Activated T-cell treated with anti-CD3 and anti-CD28 coated beads, Interleukin-2, amount 50 U/mL, for 1 hour (primary cell): ENCODE results near the gene SETD6.

ENCODE experiments used
- DNase-seq: peaks from one replicate; pipeline ENCODE4 v3.0.0-alpha.2; 2020

The SETD6 gene

DNA sequence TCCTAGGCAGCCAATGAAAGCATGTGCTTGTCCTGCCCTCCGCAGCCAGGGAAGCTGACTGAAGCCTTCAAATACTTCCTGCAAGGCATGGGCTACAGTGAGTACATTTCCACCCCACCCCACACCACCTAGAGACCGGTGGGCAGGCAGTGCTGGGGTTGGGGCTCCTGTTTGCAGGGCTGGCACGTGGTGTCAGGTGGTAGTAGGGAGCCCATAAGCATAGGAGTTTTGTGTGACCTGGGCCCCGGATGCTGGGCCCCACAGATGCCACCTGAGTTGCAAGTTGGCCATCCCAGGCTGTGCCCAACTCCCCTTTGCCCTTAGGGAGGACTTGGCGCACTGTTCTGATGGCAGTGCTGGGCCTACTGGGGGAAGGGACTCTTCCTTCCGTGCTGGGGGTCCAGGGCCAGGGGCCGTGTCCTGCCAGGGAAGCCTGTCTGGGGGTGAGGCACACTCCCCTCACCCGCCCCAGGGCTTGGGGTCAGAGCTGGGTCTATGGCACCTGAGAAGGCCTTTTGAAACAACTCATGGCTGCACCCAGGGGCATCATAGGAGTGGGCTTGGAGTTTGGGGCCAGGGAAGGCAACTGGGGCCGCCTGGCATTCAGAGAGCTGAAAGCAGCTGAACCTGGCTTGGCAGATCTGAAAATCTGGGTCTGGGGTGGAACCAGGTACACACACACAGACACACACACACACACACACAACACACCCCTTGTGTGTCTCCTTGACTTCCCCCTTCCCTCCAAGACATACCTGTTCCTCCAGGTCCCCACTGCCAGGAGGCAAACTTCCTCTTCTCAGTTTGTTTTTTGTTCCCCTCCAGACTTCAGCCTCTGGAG is 5.8 kb upstream of the SETD6 start:
- DNase-seq: no peak

DNA sequence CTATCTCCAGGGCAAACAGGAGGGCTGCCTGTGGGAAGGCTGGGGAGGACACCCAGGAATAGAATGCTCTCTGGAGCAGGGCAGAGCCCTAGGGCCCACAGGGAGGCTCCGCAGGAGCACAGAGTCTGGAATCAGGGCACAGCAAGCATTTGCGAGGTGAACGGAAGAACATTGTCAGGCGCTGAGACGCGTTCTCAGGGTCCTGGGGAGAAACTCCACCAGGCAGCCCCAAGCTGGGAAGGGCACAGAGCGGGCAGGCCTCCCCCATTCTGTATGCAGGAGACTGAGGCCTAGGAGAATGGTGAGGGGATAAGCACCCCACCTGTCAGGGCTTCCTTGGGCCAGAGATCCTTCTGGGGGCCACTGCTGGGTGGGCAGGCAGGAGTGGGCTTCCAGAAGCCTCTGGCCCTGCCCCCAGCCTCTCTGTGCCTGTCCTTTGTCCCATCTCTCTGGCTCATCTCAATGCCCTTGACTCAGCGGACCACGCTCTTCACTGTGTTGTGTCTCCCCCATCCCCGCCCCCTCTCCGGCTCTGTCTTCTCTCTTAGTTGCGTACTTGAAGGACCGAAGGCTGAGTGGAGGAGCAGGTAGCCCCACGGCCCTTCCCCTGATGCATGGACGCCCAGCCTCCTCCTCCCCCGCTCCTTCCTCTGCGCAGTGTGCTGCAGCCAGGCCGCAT is 5.1 kb upstream of the SETD6 start:
- DNase-seq: no peak

DNA sequence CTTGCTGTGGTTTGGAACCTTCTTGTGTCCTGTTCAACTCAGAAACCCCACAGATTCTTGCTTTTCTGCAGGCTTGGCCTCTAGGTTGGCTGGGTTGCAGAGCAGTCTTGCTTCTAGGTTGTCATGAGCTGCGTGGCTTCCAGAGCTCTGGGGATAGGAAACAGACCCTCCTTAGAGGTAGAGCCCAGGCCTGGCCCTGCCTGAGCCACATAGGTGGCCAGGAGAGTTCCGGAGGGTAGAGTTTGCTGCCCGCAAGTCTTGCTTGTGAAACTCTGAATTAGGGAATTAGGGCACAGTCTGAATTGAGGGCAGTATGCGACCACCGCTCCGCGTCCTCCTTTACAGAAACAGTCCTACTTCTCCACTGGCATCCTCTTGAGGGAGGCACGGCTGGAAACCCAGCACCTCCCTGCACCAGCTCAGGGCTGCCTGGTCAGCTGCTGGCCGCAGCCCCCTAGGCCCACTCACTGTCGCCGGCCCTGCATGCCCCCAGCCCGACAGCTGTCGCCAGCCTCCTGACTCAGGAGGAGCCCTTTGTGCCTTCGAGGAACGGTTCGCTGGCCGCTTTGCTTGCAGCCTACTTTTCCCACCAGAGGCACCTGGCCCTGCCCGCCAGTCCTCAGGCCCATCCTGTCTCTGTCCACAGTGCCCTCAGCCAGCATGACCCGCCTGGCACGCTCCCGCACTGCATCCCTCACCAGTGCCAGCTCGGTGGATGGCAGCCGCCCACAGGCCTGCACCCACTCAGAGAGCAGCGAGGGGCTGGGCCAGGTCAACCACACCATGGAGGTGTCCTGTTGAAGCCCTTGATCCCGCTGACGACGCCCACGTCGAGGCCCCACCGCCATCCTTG is 4.3 kb upstream of the SETD6 start:
- no peak for DNase-seq

DNA sequence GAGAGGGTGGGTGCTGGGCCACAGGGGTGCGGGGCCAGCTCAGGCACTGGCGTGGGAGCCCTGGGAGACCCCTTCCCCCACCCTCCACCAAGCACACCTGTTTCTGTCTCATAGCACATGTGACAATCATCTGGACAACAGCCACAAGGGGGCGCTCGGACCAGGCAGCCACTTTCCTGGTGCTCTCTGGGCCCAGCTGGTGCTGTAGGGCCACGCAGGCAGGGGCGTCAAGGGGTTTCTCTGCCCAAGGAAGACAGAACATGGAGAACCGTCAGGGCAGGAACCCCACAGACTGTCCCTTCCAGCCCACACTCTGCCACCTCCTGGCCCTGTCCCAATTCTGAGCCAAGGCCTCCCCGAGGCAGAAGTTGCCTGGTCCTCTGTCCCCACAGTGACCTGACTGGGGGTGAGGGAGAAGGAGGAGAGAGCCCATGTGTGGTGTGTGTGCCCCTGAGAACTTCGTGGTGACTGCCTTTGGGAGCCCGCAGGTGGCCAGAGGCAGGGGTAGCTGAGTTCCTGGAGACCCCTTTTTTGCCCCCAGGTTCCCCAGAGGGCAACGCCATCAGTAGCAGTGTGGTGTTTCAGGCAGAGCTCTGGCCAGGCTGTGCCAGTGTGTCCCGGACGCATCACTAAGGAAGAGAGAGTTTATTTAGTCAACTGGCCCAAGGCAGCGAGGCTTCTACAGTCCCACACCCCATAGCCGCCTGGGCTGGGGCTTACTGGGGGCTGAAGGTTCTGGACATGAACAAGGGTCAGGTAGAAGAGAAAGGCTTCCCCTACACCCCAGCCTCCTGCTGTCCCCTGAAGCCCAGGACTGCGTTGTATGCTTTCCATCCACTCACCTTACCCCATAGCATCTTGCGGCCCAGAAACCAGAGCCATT is 3.1 kb upstream of the SETD6 start:
- DNase-seq: peak; percentile 83

DNA sequence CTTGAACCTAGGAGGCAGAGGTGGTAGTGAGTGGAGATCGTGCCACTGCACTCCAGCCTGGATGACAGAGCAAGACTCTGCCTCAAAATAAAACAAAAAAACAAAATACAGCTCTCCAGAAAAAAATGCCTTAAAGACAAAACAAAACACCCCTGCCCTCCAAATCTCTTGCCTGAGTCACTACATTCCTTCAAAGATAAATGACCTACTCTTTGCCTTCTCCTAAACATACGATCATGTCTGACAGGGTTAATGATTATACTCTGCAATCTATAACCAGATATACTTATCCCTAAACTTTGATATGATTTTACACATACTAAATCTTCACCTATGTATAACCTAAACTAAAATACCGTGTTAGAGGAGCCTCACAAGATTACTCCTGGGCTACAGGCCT is 1.4 kb upstream of the SETD6 start:
- no peak for DNase-seq

DNA sequence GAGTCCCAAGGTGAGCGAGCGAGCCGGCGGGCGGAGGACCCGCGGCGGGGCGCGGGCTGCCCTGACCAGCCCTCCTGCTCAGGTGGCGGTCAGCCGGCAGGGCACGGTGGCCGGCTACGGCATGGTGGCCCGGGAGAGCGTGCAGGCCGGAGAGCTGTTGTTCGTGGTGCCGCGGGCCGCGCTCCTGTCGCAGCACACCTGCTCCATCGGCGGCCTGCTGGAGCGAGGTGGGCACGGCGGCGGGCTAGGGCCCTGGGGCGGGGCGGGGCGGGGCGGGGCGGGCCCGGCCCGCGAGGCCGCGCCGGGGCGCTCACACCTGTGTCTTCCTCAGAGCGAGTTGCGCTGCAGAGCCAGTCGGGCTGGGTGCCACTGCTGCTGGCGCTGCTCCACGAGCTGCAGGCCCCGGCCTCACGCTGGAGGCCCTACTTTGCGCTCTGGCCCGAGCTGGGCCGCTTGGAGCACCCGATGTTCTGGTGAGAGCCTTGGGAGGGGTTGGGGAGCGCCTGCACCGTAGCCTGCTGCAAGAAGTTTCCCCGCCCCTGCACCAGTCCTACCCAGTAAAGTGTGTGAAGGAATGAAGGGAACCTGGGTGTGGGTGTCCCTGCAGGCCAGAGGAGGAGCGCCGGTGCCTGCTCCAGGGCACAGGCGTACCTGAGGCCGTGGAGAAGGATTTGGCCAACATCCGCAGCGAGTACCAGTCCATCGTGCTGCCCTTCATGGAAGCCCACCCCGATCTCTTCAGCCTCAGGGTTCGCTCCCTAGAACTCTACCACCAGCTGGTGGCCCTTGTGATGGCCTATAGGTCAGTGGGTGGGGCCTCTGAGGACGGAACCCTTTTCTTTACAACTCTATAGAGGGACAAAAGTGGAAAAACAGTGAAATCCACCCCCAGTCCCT is 802 bp downstream of the SETD6 start:
- peak; percentile 66 for DNase-seq

DNA sequence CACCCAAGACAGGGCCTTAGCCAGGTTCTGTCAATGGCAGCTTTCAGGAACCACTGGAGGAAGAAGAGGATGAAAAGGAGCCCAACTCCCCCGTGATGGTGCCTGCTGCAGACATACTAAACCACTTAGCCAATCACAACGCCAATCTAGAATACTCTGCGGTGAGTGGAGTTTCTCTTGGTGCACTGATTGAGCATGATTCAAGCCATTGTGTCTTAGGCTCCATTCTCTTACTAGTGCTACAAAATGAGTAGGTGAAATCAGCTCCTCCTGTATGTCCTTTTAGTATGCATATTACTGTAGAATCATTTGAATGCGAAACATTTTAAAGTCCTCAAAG is 1.4 kb downstream of the SETD6 start:
- no peak for DNase-seq

DNA sequence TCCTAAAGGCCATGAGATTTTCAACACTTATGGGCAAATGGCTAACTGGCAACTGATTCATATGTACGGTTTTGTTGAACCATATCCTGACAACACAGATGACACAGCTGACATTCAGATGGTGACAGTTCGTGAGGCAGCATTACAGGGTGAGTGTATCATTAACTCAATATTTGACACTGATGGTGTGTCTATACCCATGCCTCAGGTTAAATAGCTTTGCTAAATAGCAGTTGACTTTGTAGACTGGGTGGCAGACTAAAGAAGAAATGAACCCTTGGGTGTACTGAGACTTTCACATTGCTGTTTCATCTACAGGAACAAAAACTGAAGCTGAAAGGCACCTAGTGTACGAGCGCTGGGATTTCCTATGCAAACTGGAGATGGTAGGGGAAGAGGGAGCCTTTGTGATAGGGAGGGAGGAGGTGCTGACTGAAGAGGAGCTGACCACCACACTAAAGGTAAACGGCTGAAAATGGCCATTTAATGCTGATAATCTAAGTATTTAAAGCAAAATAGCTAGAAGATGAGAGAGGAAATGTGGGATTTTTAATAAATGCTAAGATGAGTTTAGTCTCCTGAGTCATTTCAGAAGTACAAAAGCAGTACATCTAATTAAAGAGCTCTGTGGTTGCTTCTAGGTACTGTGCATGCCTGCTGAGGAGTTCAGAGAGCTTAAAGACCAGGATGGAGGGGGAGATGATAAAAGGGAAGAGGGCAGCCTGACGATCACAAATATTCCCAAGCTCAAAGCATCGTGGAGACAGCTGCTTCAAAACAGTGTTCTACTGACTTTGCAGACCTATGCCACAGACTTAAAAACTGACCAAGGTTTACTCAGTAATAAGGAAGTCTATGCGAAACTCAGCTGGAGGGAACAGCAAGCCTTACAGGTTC is 3.0 kb downstream of the SETD6 start:
- DNase-seq: no peak

DNA sequence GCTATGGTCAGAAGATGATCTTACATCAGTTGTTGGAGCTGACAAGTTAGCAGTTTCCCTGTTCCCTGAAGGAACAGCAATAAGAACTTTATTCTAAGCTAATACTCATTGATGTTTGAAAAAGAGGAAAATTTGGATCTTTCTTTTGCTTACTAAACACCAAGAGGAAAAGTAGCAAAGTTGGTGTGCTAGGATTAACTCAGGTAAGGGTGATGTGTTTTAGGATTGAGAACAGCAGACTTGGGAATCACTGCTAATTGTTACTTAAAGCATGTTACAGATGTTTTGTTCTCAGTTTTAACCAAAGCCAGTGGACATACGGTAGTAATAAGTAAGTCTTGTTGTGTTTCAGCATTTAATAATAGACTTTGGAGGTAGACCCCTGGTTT is 3.7 kb downstream of the SETD6 start:
- no peak for DNase-seq

DNA sequence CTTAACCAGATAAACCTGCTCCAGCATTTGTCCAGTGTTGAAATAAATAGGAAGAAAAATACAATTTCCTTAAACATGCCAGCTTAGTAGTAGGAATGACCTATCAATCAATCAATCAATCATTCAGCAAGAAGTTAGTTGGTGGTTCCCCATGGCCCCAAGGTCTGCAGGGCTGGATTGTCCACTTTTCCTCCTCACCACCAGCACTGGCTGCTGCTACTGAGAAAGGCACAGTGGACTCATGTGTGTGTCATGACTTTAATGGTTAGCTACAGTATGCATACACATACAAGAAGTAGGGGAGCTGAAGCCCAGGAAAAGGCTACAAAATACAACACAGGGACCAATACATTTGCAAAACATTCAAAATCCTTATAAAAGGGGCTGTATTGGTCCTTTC is 4.4 kb downstream of the SETD6 start:
- no peak for DNase-seq

DNA sequence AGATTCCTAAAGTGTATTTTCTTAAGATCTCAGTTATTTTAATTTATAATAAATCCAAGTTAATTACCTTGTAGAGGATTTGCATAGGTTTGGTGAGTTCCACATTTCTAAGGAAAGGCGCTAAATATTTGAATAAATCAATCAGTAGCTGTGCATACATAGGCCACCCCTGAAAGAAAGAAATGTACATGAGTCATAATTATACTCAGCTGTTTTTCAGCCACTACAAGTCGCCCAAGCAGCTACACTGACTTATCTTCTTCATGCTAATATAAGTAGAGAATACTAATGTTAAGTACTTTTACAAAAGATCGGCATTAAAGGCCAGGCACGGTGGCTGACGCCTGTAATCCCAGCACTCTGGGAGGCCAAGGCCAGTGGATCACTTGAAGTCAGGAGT is 14.9 kb downstream of the SETD6 start:
- no peak for DNase-seq

DNA sequence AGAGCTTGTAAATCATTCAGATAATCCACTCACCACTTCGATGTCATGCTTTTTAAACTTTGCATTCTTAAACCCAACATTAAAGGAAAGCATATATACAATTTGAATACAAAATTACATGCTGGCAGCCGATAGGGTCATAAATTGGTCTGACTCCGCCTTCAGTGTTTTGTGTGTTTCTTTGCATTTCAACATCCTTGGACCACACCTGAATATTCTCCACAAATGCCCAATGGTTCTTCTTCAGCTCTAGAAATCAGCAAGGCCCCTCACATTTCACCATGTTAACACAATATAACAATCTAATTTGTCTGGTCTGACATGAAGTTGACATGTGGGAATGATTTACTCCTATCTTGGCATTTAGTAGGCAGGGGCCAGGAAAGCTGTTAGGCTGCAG is 17.1 kb downstream of the SETD6 start:
- DNase-seq: no peak

DNA sequence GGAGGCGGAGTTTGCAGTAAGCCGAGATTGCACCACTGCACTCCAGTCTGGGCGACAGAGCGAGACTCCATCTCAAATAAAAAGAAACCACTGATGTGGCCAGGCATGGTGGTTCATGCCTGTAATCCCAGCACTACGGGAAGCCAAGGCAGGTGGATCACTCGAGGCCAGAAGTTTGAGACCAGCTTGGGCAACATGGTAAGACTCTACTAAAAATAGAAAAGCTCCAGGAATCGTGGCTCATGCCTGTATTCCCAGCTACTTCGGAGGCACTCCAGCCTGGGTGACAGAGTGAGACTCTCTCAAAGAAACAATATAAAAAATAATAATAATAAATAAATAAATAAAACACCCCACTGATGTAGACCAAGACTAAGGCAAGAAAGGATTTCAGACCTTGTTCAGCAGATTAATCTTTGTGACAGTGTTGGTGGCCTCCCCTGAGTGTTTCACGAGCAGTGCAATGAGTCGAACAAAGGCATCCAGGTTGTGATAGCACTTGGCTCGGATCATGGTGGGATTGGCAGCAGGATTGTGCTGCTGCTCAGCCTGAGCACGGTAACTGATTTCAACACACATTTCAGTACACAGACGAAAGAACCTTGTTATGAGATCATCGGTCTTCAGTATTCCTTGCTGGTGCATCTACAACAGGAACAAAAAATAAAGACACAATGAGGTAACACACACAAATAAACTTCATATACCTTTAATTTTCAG is 18.6 kb downstream of the SETD6 start:
- no peak for DNase-seq

DNA sequence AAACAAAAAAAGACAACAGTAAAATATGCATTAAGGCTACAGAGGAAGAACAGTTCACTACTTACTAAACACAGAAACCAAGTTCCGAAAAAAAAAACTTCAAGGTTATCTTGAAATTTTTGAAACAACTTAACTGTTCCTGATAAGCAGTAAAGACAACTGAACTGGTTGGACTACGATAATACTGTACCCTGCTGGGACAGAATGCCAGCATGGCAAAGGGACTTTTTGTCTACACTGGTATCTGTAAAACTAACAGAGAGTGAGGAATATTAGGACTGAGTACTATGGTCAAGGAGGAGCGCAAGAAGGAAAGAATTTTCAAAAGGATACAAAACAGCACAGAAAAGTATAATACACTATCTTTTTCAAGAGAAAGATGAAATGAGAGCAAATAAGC is 19.8 kb downstream of the SETD6 start:
- no peak for DNase-seq

DNA sequence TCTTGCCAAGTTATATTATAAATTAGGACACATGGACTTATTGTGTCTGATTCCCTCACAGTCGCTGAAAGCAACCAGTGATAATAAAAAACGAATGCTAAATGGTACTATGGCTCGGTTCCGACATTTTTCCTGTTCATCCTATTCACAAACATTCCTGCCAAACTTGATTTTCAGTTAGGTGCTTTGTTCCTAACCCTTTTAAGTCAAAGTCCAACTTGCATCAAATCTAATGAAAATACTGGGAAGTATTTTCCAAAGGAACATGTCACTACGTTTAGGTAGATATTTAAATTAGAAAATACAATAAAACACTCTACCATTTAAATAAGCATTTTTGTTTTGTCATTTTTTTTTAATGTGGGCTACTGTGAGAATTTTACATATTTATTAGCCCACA is 21.0 kb downstream of the SETD6 start:
- no peak for DNase-seq

DNA sequence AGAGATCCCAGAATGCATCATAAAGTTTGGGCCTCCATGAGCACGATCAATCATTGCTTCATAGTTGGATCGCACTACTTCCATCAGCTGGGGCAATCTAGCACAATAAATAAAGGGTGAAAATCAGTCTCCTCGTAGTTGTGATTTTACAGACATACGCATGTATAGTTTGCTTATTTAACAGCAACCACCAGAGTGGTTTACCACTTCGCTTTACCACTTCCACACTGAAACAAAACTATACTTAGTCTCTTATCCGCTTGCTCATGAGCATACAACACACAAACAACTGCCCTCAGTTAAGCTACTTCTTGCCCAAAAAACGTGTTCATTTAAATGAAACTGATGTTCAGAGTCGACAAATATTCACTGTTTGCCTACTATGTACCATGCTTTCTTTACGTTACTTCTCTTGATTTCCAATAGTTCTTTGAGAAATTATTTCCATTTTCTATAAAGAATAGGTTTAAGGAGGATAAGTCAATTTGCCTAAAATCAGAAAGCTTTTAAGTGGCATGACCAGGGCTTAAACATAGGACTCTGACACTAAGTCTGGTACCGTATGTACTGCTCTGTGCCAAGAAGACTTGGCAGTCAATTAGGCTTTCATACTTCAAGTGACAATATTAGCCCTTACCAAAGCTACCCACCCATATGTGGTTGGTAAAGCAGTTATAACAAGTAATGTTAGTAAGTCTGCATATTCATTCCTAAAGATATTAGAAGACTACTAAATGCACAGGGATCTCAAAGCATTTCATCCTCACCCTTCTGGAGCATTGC is 22.0 kb downstream of the SETD6 start:
- DNase-seq: no peak

DNA sequence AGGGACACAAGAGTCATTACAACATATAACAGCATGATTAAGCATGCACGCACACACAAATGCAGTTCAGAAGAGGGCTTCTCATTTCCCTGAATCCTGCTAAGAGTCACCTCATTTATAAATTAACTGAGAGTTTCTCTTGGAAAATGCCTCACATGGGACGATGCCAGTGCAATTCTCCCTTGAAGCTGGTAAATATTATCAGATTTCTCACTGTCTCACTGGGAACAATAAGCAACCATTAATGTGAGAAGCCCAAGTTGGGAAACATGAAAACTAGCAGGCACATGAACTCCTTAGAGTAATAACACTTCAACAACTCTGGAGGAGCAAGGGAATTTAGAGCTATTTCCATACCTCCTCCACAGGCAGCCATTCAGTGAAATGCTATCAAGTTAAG is 26.4 kb downstream of the SETD6 start:
- no peak for DNase-seq

DNA sequence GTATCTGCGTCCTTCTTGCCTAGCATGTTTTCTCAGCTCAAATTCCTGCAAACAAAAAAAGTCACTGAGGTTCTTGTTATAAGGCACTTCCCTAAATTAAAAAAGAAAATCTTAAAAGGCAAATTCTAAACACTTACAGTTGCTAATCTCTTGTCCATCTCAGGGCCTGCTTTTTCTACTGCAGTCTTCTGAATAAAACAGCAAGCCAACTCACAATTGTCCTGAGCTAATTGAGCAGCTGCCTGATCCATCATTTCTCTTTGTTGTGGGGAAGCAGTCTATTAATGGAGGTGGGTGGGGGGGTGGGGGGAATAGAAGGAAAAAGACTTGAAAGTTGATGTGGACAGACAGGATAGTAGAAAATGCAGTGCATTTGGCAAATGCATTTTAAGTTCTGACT is 27.0 kb downstream of the SETD6 start:
- no peak for DNase-seq

DNA sequence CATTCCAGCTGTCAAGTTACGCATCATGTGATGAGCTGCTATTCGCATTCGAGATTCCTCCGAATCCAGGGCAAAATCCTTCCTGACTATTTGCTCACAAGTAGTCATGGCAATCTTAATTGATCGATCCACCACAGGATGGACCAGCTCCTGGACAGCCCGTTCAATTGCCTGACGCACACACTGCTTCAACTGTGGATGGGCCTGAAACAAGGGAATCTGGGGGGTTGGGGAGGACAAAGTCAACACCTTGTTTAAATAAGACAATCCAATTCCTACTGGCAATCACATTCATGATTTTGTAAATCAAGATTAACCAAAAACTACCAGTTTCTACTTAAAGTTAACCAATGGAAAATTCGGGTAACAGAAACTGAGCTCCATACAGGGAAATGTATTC is 28.4 kb downstream of the SETD6 start:
- no peak for DNase-seq
